Activated CD8-positive, alpha-beta memory T cell treated with anti-CD3 and anti-CD28 coated beads for 1 hour (primary cell): ENCODE results near the gene SLC12A6.

Experiments used
- DNase-seq, 2 donors: peaks; one replicate each; pipeline ENCODE4 v3.0.0-alpha.2; 2020; ENCODE audit warnings: low read depth in 1 of 2; ENCODE audit errors: extremely low read depth in 1 of 2

The SLC12A6 gene

GRCh38 chr15:34266751-34267150, 70.8 kb downstream of the SLC12A6 start:
- DNase-seq: no peak

GRCh38 chr15:34264076-34264475, 73.5 kb downstream of the SLC12A6 start:
- no peak for DNase-seq

- no peak for DNase-seq
Measured at GRCh38 chr15:34262362-34262761, 75.2 kb downstream of the SLC12A6 start.

- no peak for DNase-seq
Measured at GRCh38 chr15:34259566-34259965, 78.0 kb downstream of the SLC12A6 start.

- DNase-seq: no peak
Measured at GRCh38 chr15:34258151-34258550, 79.4 kb downstream of the SLC12A6 start.

GRCh38 chr15:34252545-34252944, 85.0 kb downstream of the SLC12A6 start:
- no peak for DNase-seq

GRCh38 chr15:34248190-34248589, 89.4 kb downstream of the SLC12A6 start:
- no peak for DNase-seq

GRCh38 chr15:34246276-34246976, 91.2 kb downstream of the SLC12A6 start:
- DNase-seq: no peak

- DNase-seq: no peak
Measured at GRCh38 chr15:34243226-34243625, 94.4 kb downstream of the SLC12A6 start.

GRCh38 chr15:34242331-34242710, 95.3 kb downstream of the SLC12A6 start:
- no peak for DNase-seq

GRCh38 chr15:34241376-34242330, 95.9 kb downstream of the SLC12A6 start:
- no peak for DNase-seq

GRCh38 chr15:34240537-34240936, 97.0 kb downstream of the SLC12A6 start:
- DNase-seq: no peak

GRCh38 chr15:34239151-34239808, 98.3 kb downstream of the SLC12A6 start:
- no peak for DNase-seq

GRCh38 chr15:34233614-34234013, 104.0 kb downstream of the SLC12A6 start:
- no peak for DNase-seq

- no peak for DNase-seq
Measured at GRCh38 chr15:34223904-34224596, 113.5 kb downstream of the SLC12A6 start.

GRCh38 chr15:34217587-34218225, 119.9 kb downstream of the SLC12A6 start:
- no peak for DNase-seq

- DNase-seq: no peak
Measured at GRCh38 chr15:34216527-34217270, 120.9 kb downstream of the SLC12A6 start.

GRCh38 chr15:34214135-34214534, 123.4 kb downstream of the SLC12A6 start:
- no peak for DNase-seq

GRCh38 chr15:34213690-34214089, 123.9 kb downstream of the SLC12A6 start:
- no peak for DNase-seq
